ENCODE results near the gene ANKRD13D. TPM values are rescaled to one million over a fixed set of nuclear protein-coding genes. Genes with fewer than 3 reads are reported as not detected.

The ANKRD13D gene
- total RNA-seq, 2 experiments from 2014 or later, result 157 to 163 TPM

DNA sequence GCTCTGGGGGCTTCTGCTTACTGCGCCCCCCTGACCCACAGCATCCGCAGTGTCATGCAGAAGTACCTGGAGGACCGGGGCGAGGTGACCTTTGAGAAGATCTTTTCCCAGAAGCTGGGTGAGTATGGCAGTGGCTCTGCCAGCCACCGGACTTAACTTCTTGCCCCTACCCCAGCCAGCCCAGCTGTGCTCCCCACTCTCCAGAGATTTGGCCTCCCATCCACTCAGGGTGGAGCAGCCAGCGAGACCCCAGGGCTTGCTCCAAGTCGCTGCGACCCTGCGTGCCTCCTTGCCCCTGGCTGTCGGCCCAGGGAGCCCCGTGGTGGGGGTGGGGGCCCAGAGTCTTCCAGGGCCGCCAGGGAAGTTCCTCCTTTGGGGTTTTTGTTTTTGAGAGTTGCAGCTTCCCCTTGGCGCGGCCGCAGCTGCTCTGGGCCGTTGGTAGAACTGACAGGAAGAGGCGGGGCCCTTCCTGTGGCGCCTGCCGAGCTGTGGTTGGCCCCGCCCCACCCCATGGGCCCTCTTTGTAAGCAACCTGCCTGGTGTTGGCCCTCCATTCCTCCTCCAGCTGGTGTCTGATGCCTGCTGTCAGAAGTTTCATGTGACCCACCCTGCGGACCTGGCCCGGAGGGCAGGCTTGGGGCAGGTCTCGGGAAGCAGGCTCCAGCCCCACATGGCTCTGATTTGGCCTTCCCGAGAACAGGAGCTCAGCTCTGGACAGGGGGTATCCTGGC is 11.7 kb upstream of the ANKRD13D start:
- peaks cover 66% of the 10 kb centered on the region for H3K36me3 Mint-ChIP-seq (ENCODE audit: low read depth)
- H3K4me1 Mint-ChIP-seq, result peaks cover 80% of the 10 kb centered on the region
- H3K27ac Mint-ChIP-seq, result peak overlapping the region; percentile 93
- POLR2A ChIA-PET, result interaction anchor here (0.7 to 14.4 kb wide), 19 partner anchors 9 to 208 kb away, joined by 3 to 494 read pairs (median 4); partner anchors contain the start of genes ANKRD13D, GRK2, POLD4 and RPS6KB2
- DNase-seq, result peak; percentile 94
- CTCF ChIA-PET, result interaction anchor here (0.6 to 3.1 kb wide), 11 partner anchors 8 to 124 kb away, joined by 3 to 32 read pairs (median 7); partner anchors contain the start of genes ANKRD13D, GRK2, POLD4 and PPP1CA
- H3K27me3 Mint-ChIP-seq, result no peaks in the 10 kb centered on the region
- peak overlapping the region; percentile 77 for H3K4me3 Mint-ChIP-seq
- no peaks in the 10 kb centered on the region for H3K9me3 Mint-ChIP-seq

DNA sequence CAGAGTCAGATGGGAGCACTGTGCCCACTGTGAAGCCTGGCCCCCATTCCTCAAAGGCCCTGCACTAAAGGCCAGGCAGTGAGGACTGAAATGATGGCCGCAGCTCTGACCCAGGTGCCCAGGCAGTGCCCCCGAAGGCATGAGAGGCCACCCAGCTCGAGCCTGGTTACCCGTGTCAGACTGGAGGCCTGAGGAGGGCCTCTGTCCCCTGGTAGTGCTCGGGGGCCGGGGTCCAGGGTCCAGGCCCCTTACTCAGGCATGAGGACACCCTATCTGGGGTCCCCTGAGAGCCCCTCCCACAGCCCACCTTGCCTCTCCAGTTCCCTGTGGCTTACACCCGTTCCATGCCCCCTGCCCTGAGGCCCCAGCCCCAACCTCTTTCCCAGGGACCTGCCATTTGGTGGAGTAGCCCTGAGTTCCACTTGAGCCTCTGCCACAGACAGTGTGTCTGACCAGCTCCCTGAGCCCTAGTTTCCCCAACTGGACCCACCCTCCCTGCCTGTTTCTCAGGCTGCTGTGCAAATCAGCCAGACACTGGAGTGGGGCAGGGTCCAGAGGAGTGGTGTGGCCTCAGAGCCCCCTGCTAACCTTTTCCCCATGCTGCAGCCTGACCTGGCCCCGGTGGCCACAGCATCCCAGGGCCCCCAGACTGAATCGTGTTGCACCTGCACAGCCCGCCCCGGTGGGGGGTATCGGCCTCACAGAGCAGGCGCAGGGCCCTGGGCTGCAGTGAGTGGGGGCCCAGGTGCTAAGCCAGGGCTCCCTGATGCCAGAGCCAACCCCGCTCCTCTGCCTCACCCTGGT is 10.8 kb upstream of the ANKRD13D start:
- Mint-ChIP-seq H3K9me3 (no peaks in the 10 kb centered on the region), H3K27ac (peak overlapping the region; percentile 93), H3K36me3 (ENCODE audit: low read depth) (peaks cover 68% of the 10 kb centered on the region), H3K4me1 (peaks cover 73% of the 10 kb centered on the region), H3K4me3 (peak overlapping the region; percentile 77), H3K27me3 (no peaks in the 10 kb centered on the region)
- ChIA-PET POLR2A (interaction anchor here (1.0 to 14.4 kb wide), 14 partner anchors 10 to 207 kb away, joined by 3 to 494 read pairs (median 5); partner anchors contain the start of genes ANKRD13D, GRK2, POLD4 and RPS6KB2), CTCF (interaction anchor here (0.6 to 3.1 kb wide), 10 partner anchors 9 to 123 kb away, joined by 3 to 32 read pairs (median 6); partner anchors contain the start of genes ANKRD13D, GRK2, POLD4 and PPP1CA)
- no peak for DNase-seq

DNA sequence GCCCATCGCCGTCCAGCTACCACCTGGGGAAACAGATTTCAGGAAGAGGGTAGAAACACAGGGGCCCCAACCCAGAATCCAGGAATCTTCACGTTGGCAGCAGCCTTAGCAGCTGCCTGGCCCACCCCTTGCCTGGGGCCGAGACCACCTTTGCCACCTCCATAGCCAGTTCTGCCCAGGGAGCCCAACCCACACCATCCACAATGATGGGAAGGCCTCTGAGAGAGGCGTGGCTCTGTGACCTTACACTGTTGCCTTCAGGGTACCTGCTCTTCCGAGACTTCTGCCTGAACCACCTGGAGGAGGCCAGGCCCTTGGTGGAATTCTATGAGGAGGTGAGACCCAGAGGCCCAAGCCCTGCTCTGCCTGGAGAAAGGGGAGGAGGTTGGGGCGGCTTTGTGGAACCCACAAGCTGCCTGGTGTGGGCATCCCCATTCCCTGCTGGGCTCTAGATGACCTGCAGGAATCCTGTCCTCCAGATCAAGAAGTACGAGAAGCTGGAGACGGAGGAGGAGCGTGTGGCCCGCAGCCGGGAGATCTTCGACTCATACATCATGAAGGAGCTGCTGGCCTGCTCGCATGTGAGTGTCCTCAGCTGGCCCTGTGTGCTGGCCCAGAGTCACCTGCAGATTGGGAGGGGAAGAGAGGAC is 10.0 kb upstream of the ANKRD13D start:
- H3K27me3 Mint-ChIP-seq, result no peaks in the 10 kb centered on the region
- H3K4me1 Mint-ChIP-seq, result peaks cover 70% of the 10 kb centered on the region
- ChIA-PET POLR2A (interaction anchor here (1.5 to 14.4 kb wide), 6 partner anchors 9 to 149 kb away, joined by 4 to 494 read pairs (median 18); partner anchors contain the start of genes ANKRD13D, GRK2, RPS6KB2 and SSH3), CTCF (interaction anchor here (0.5 to 2.4 kb wide), 7 partner anchors 9 to 65 kb away, joined by 3 to 32 read pairs (median 6); partner anchors contain the start of gene ANKRD13D)
- peaks cover 73% of the 10 kb centered on the region for H3K36me3 Mint-ChIP-seq (ENCODE audit: low read depth)
- H3K27ac Mint-ChIP-seq, result peak overlapping the region; percentile 93
- no peak for DNase-seq
- no peaks in the 10 kb centered on the region for H3K9me3 Mint-ChIP-seq
- peak overlapping the region; percentile 17 for H3K4me3 Mint-ChIP-seq

DNA sequence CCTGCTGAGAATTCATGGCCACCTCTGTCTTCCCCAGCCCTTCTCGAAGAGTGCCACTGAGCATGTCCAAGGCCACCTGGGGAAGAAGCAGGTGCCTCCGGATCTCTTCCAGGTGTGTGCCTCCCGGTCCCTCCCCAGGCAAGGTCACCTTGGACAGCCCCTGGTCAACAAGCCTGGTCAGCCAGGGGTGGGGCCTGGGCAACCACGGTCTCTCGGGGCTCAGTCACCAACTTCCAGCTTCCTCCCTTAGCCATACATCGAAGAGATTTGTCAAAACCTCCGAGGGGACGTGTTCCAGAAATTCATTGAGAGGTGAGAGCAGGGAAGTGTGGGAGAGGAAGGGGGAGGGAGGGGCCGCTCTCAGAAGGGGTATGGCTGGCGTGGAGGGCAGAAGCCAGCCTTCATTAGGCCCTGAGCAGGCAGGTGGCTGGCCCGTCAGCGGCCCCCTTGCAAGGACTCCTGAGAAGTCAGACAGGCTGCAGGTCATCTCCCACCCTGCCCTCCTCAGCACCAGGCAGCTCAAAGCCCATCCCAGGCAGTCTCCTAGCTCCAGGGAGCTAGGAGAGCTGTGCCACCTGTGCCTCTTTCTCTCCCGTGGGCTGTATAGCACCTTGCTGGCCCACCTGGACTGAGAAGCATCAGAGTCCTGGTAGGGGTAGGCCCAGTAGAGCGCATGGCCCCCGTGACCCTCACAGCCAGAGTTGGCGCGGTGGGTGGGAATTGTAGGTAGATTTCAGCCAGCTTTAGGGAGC is 9.3 kb upstream of the ANKRD13D start:
- peaks cover 75% of the 10 kb centered on the region for H3K36me3 Mint-ChIP-seq (ENCODE audit: low read depth)
- POLR2A ChIA-PET, result interaction anchor here (1.7 to 14.4 kb wide), 5 partner anchors 8 to 38 kb away, joined by 4 to 494 read pairs (median 15); partner anchors contain the start of genes ANKRD13D, GRK2 and SSH3
- peaks cover 67% of the 10 kb centered on the region for H3K4me1 Mint-ChIP-seq
- no peaks in the 10 kb centered on the region for H3K27me3 Mint-ChIP-seq
- H3K27ac Mint-ChIP-seq, result peak overlapping the region; percentile 93
- DNase-seq, result no peak
- CTCF ChIA-PET, result interaction anchor here (0.5 to 1.7 kb wide), 4 partner anchors 8 to 65 kb away, joined by 3 to 6 read pairs (median 4); no protein-coding TSS in a partner anchor
- no peaks in the 10 kb centered on the region for H3K9me3 Mint-ChIP-seq
- no peak overlapping the region for H3K4me3 Mint-ChIP-seq

DNA sequence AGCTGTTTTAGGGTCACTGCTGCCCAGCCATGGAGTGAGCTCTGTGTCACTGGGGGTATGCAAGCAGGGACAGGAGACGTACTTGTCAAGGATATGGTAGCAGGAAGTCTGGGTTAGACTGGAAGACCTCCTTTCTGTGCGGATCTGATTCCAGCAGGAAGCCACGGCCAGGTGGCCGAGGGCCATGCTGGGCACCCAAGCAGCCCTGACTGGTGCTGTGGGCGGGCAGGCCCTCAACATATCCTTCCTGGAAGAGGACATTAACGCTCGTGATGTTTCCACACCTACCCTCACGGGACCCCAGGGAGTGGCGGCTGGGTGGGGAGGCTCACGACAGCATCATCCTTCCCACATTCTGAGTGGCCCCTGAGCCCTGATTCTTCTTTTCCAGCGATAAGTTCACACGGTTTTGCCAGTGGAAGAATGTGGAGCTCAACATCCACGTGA is 8.7 kb upstream of the ANKRD13D start:
- no peaks in the 10 kb centered on the region for H3K9me3 Mint-ChIP-seq
- H3K27ac Mint-ChIP-seq, result peak overlapping the region; percentile 93
- POLR2A ChIA-PET, result interaction anchor here (1.7 to 14.4 kb wide), 5 partner anchors 8 to 37 kb away, joined by 4 to 494 read pairs (median 15); partner anchors contain the start of genes ANKRD13D, GRK2 and SSH3
- no peak overlapping the region for H3K4me3 Mint-ChIP-seq
- CTCF ChIA-PET, result interaction anchor here (1.7 kb wide), 1 partner anchor 18 kb away, joined by 3 read pairs; no protein-coding TSS in a partner anchor
- H3K4me1 Mint-ChIP-seq, result peaks cover 65% of the 10 kb centered on the region
- peaks cover 77% of the 10 kb centered on the region for H3K36me3 Mint-ChIP-seq (ENCODE audit: low read depth)
- DNase-seq, result no peak
- H3K27me3 Mint-ChIP-seq, result no peaks in the 10 kb centered on the region

DNA sequence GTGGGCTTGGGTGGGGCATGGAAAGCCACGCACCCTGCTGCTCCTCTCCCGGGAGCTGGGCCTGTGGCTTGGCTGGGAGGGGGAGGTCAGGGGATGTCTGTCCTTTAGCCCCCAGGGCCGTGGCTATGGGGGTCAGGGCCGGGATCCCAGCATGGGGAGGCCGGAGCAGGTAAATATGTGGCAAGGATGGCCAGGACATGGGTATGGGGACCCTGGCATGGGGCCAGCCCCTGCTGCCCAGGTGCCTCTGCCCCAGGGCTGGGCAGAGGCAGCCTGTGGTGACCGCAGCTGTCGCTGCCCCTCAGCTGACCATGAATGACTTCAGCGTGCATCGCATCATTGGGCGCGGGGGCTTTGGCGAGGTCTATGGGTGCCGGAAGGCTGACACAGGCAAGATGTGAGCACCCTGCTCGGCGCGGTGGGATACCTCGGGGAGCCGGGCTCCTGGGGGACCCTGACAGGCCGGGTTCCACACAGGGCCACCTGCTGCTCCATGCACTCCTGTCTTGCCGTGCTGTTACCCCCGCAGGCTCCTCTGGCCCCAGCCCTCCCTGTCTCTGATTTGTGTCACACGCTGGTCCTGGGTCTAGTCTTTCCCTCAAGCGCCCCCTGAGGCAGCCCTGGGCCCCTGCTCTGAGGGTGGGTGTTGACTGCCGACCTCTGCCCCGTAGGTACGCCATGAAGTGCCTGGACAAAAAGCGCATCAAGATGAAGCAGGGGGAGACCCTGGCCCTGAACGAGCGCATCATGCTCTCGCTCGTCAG is 8.1 kb upstream of the ANKRD13D start:
- POLR2A ChIA-PET, result interaction anchor here (1.7 to 4.7 kb wide), 4 partner anchors 9 to 36 kb away, joined by 4 to 77 read pairs (median 10); partner anchors contain the start of genes GRK2 and SSH3
- no peak for DNase-seq
- peaks cover 71% of the 10 kb centered on the region for H3K36me3 Mint-ChIP-seq (ENCODE audit: low read depth)
- CTCF ChIA-PET, result no interaction called here
- H3K27ac Mint-ChIP-seq, result peak overlapping the region; percentile 11
- H3K9me3 Mint-ChIP-seq, result no peaks in the 10 kb centered on the region
- peaks cover 65% of the 10 kb centered on the region for H3K4me1 Mint-ChIP-seq
- H3K4me3 Mint-ChIP-seq, result no peak overlapping the region
- H3K27me3 Mint-ChIP-seq, result no peaks in the 10 kb centered on the region

DNA sequence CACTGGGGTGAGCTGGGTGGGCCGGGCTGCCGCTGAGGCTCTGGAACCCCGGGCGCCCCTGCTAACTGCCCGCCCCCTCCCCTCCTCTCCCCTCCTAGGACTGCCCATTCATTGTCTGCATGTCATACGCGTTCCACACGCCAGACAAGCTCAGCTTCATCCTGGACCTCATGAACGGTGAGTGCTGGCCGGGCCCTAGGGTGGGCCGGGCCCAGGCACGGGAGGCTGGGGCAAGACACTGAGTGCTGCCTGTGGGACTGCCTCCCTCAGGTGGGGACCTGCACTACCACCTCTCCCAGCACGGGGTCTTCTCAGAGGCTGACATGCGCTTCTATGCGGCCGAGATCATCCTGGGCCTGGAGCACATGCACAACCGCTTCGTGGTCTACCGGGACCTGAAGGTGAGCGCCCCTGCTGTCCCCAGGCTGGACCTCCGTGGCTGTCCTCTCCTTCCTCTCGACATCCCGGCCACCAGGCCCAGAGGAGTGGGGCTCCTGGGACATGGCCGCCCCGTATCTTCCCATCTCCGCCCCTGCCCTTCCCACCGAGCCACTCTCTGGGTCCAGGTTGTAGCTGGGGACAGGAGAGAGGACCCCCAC is 7.5 kb upstream of the ANKRD13D start:
- no peaks in the 10 kb centered on the region for H3K9me3 Mint-ChIP-seq
- H3K27ac Mint-ChIP-seq, result peak overlapping the region; percentile 49
- ChIA-PET POLR2A (interaction anchor here (1.5 to 12.9 kb wide), 4 partner anchors 8 to 36 kb away, joined by 5 to 494 read pairs (median 10); partner anchors contain the start of genes GRK2 and SSH3), CTCF (interaction anchor here (2.2 kb wide), 1 partner anchor 10 kb away, joined by 11 read pairs; no protein-coding TSS in a partner anchor)
- peaks cover 72% of the 10 kb centered on the region for H3K36me3 Mint-ChIP-seq (ENCODE audit: low read depth)
- H3K4me3 Mint-ChIP-seq, result no peak overlapping the region
- H3K27me3 Mint-ChIP-seq, result no peaks in the 10 kb centered on the region
- H3K4me1 Mint-ChIP-seq, result peaks cover 65% of the 10 kb centered on the region
- DNase-seq, result no peak

DNA sequence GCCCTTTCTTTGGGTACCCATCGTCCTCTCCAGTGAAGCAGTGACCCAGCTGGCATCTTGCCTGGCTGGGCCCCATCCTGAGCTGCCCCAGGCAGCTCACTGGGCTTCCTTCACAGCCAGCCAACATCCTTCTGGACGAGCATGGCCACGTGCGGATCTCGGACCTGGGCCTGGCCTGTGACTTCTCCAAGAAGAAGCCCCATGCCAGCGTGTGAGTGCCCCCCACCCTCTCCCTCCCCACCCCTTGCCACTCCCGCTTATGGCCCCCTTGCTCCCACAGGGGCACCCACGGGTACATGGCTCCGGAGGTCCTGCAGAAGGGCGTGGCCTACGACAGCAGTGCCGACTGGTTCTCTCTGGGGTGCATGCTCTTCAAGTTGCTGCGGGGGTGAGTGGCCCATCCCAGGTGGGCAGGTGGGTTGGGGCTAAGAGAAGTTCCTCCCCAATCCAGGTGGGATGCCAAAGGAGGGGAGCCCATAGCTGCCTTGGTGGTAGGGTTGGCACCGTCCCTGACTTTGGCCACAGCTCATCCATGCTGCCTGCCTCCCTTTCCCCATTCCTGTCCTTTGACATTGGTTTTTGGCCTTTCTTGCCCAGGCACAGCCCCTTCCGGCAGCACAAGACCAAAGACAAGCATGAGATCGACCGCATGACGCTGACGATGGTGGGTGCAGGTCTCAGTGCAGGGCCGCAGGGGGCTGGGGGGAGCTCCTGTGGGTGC is 6.8 kb upstream of the ANKRD13D start:
- peaks cover 72% of the 10 kb centered on the region for H3K36me3 Mint-ChIP-seq (ENCODE audit: low read depth)
- POLR2A ChIA-PET, result interaction anchor here (1.5 to 12.9 kb wide), 3 partner anchors 9 to 35 kb away, joined by 5 to 494 read pairs (median 15); partner anchors contain the start of genes GRK2 and SSH3

DNA sequence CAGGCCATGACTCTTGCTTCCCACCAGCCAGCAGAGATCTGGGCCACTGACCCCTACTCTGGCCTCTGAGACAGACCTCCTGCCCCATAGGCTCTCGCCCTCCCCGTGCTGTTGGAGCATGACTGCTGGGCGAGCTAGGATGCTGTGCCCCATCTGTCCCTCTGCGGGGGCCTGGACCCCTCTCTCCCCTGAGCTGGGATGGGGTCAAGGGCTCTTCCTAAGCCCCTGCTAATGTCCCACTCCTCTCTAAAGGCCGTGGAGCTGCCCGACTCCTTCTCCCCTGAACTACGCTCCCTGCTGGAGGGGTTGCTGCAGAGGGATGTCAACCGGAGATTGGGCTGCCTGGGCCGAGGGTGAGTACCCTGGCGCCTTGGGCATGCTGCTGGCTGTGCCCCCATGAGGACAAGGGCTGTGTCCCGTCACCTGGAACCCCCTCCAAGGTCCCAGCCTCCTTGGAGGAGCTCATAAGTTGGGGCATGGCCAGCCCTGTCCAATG is 6.2 kb upstream of the ANKRD13D start:
- POLR2A ChIA-PET, result interaction anchor here (1.5 to 12.9 kb wide), 3 partner anchors 10 to 35 kb away, joined by 5 to 494 read pairs (median 15); partner anchors contain the start of genes GRK2 and SSH3
- Mint-ChIP-seq H3K4me1 (peaks cover 66% of the 10 kb centered on the region), H3K36me3 (ENCODE audit: low read depth) (peaks cover 72% of the 10 kb centered on the region), H3K9me3 (no peaks in the 10 kb centered on the region), H3K4me3 (no peak overlapping the region), H3K27me3 (no peaks in the 10 kb centered on the region), H3K27ac (peak overlapping the region; percentile 44)
- DNase-seq, result no peak
- CTCF ChIA-PET, result interaction anchor here (2.2 kb wide), 1 partner anchor 11 kb away, joined by 11 read pairs; no protein-coding TSS in a partner anchor

More for the DNA sequence above, 6.8 kb upstream of the ANKRD13D start:
- no peak for DNase-seq
- H3K9me3 Mint-ChIP-seq, result no peaks in the 10 kb centered on the region
- no peaks in the 10 kb centered on the region for H3K27me3 Mint-ChIP-seq
- H3K4me1 Mint-ChIP-seq, result peaks cover 65% of the 10 kb centered on the region
- peak overlapping the region; percentile 71 for H3K27ac Mint-ChIP-seq
- CTCF ChIA-PET, result interaction anchor here (0.5 to 2.2 kb wide), 2 partner anchors 11 to 34 kb away, joined by 4 to 11 read pairs; no protein-coding TSS in a partner anchor
- no peak overlapping the region for H3K4me3 Mint-ChIP-seq

All from activated CD4-positive, alpha-beta memory T cell treated with anti-CD3 and anti-CD28 coated beads, Interleukin-2, amount 10 ng/mL, durations not matched to agents 7 days and 5 days (primary cell).